K562 (cell line): ENCODE results near the gene NPC1L1. TPM values are rescaled to one million over a fixed set of nuclear protein-coding genes. Genes with fewer than 3 reads are reported as not detected.
A peak's percentile ranks its signal among the peaks of the same experiment; 100 is the strongest.

Experiments used
- ARID3B ChIP-seq: fragments of 250-450 bp; sonication (Bioruptor Pico); IDR thresholded peaks from 2 replicates; pipeline ENCODE4 v1.4.0; 2020; ENCODE audit warnings: borderline replicate concordance
- ASH1L ChIP-seq: fragments of 450-650 bp; IDR thresholded peaks from 2 replicates; pipeline ENCODE4 v1.6.1; 2018; ENCODE audit warnings: borderline replicate concordance, mild to moderate bottlenecking, low read depth; ENCODE audit not compliant: partially characterized antibody
- ATF4 ChIP-seq: fragments of 450-650 bp; formaldehyde crosslinking; IDR thresholded peaks from 2 replicates; pipeline ENCODE4 v1.4.0; 2022; ENCODE audit warnings: mild to moderate bottlenecking, moderate library complexity
- BDP1 ChIP-seq: IDR thresholded peaks from 3 replicates; pipeline ENCODE4 v1.6.1; 2011; ENCODE audit not compliant: insufficient read length, insufficient read depth
- CBX1 ChIP-seq: sonication (generic); IDR thresholded peaks from 2 replicates; pipeline ENCODE4 v1.6.1; 2016; ENCODE audit warnings: antibody characterized with exemption, low read depth, mild to moderate bottlenecking
- DEAF1 ChIP-seq: fragments of 450-650 bp; formaldehyde crosslinking; IDR thresholded peaks from 2 replicates; pipeline ENCODE4 v1.4.0; 2020; ENCODE audit warnings: mild to moderate bottlenecking, moderate library complexity
- DPF2 ChIP-seq: fragments of 450-650 bp; IDR thresholded peaks from 2 replicates; pipeline ENCODE4 v1.6.1; 2016
- ERF ChIP-seq: fragments of 450-650 bp; formaldehyde crosslinking; IDR thresholded peaks from 2 replicates; pipeline ENCODE4 v1.4.0; 2020; ENCODE audit warnings: mild to moderate bottlenecking, mixed read lengths
- FOXJ2 ChIP-seq: fragments of 200-800 bp; sonication (Bioruptor generic); IDR thresholded peaks from 2 replicates; pipeline ENCODE4 v1.6.1; 2016; ENCODE audit warnings: missing genetic modification characterization, missing compliant biosample characterization
- HDAC2 ChIP-seq: fragments of 450-650 bp; IDR thresholded peaks from 2 replicates; pipeline ENCODE4 v1.6.1; 2016; ENCODE audit warnings: mild to moderate bottlenecking
- HOMEZ ChIP-seq: fragments of 250-450 bp; sonication (Bioruptor Pico); IDR thresholded peaks from 2 replicates; pipeline ENCODE4 v1.4.0; 2020; ENCODE audit warnings: mild to moderate bottlenecking, moderate library complexity
- IRF2 ChIP-seq: sonication (generic); formaldehyde crosslinking; IDR thresholded peaks from 2 replicates; pipeline ENCODE4 v1.8.1; 2022; ENCODE audit warnings: mild to moderate bottlenecking, missing genetic modification reagents
- MCM2 ChIP-seq: fragments of 450-650 bp; IDR thresholded peaks from 2 replicates; pipeline ENCODE4 v1.6.1; 2017; ENCODE audit warnings: low read depth, mild to moderate bottlenecking
- NR2F6 ChIP-seq: fragments of 450-650 bp; formaldehyde crosslinking; IDR thresholded peaks from 2 replicates; pipeline ENCODE4 v1.4.0; 2020; ENCODE audit warnings: mild to moderate bottlenecking
- SIN3B ChIP-seq: fragments of 450-650 bp; IDR thresholded peaks from 2 replicates; pipeline ENCODE4 v1.6.1; 2017; ENCODE audit warnings: low read depth, mild to moderate bottlenecking, moderate library complexity
- TCF7L2 ChIP-seq: fragments of 150-350 bp; IDR thresholded peaks from 2 replicates; pipeline ENCODE4 v1.6.1; 2016; ENCODE audit warnings: low read depth, mild to moderate bottlenecking, low read length, moderate library complexity
- THAP12 ChIP-seq: fragments of 250-450 bp; sonication (Bioruptor Pico); IDR thresholded peaks from 2 replicates; pipeline ENCODE4 v1.9.0; 2021; ENCODE audit warnings: mild to moderate bottlenecking, inconsistent platforms
- ZBTB5 ChIP-seq: fragments of 450-650 bp; IDR thresholded peaks from 2 replicates; pipeline ENCODE4 v1.6.1; 2017; ENCODE audit warnings: antibody characterized with exemption
- ZNF121 ChIP-seq: sonication (generic); formaldehyde crosslinking; conservative IDR thresholded peaks from 2 replicates; pipeline ENCODE4 v1.8.0; 2022; ENCODE audit warnings: missing genetic modification reagents
- polyA plus RNA-seq, 8 experiments: library from polyadenylated mRNA; depleted of rRNA in 4 of 8; stranded (reverse) in 5 of 8; unstranded in 3 of 8; fragments of >200 nt; fragmentation: Nextera tagmentation in 2 of 8; fragmentation: Illumina TruSeq in 1 of 8; extraction: Ambion mirVana in 2 of 8; extraction: Trizol in 1 of 8; gene quantifications; 2 replicates each; pipeline versions ENCODE4 v1.2.1 to v1.2.3, GENCODE V29; 2011 to 2014; ENCODE audit warnings: inconsistent platforms in 1 of 8, missing spikeins in 1 of 8
- total RNA-seq, 7 experiments: library from RNA; depleted of rRNA in 6 of 7; stranded (reverse); fragments of >200 nt in 6 of 7; fragmentation: Illumina TruSeq in 2 of 7; extraction: Trizol in 2 of 7; gene quantifications; 2 replicates each; pipeline versions ENCODE4 v1.2.1 to v1.2.3, GENCODE V29; 2011 to 2021; ENCODE audit warnings: low replicate concordance in 1 of 7

The NPC1L1 gene
- total and polyA plus RNA-seq, 9 of the 15 experiments (the other 6 are each of a cell fraction or from before 2014, with no cell fraction given): 0.01 to 0.18 (median 0.07) TPM; not detected in 4

GRCh38 chr7:44565097-44565794 lies 24.1 kb upstream of the NPC1L1 start (continued):
- TF ChIP-seq ARID3B (CRISPR knock-in tag) (no peak), NR2F6 (no peak), ZBTB5 (no peak), FOXJ2 (tag) (no peak), HOMEZ (CRISPR knock-in tag) (no peak), IRF2 (CRISPR knock-in tag) (no peak), DPF2 (no peak), CBX1 (no peak), ATF4 (CRISPR knock-in tag) (no peak), THAP12 (peak; percentile 26; the same call in 1 of the 2 replicates), ASH1L (no peak), SIN3B (no peak), BDP1 (no peak), ZNF121 (CRISPR knock-in tag) (no peak), MCM2 (no peak), TCF7L2 (no peak), ERF (CRISPR knock-in tag) (no peak), DEAF1 (CRISPR knock-in tag) (peak; percentile 30; the same call in 1 of the 2 replicates), HDAC2 (no peak)
